ENCODE data around the gene CRIP3. TPM values are rescaled to one million over a fixed set of nuclear protein-coding genes. Genes with fewer than 3 reads are reported as not detected.
"Not testable (repeated sequence)": the region's sequence is repeated elsewhere in the genome, so short reads cannot be mapped to it uniquely, and the experiment has no call there.

CRIP3 gene
- total RNA-seq, 1 experiment from 2014 or later = 44.7 TPM

- H3K9me3 Mint-ChIP-seq = no peaks in the 10 kb centered on the region
- no peaks in the 10 kb centered on the region for H3K27me3 Mint-ChIP-seq (ENCODE audit: low read depth)
- ChIA-PET POLR2A (no interaction called here), CTCF (interaction anchor here (2.3 kb wide), 1 partner anchor 31 kb away, joined by 6 read pairs; no protein-coding TSS in a partner anchor)
- H3K27ac Mint-ChIP-seq = no peak overlapping the region
- DNase-seq (ENCODE audit: low spot score) (no peak), ATAC-seq (no peak)
- peaks cover 22% of the 10 kb centered on the region for H3K4me1 Mint-ChIP-seq
- TF ChIP-seq FOXJ3 (CRISPR knock-in tag; IDR thresholded peaks at IDR 0.05; ENCODE audit: borderline replicate concordance) (no peak), IRF2 (CRISPR knock-in tag; IDR thresholded peaks at IDR 0.05; ENCODE audit: borderline replicate concordance, low read depth) (no peak), ZNF317 (CRISPR knock-in tag; IDR thresholded peaks at IDR 0.05; ENCODE audit: borderline replicate concordance, low read depth) (no peak), PRDM15 (CRISPR knock-in tag; IDR thresholded peaks at IDR 0.05) (no peak)
- peaks cover 5% of the 10 kb centered on the region for H3K36me3 Mint-ChIP-seq
- no peak overlapping the region for H3K4me3 Mint-ChIP-seq
Observed at GRCh38 chr6:43303751-43304331, 4.8 kb downstream of the CRIP3 start.

GRCh38 chr6:43303006-43303405 is 5.6 kb downstream of the CRIP3 start:
- peaks cover 22% of the 10 kb centered on the region for H3K4me1 Mint-ChIP-seq
- CTCF ChIA-PET = interaction anchor here (1.0 to 2.3 kb wide), 3 partner anchors 16 to 124 kb away, joined by 3 to 6 read pairs (median 4); partner anchors contain the start of gene ABCC10
- not testable (repeated sequence) for H3K27me3 Mint-ChIP-seq (ENCODE audit: low read depth)

GRCh38 chr6:43302126-43302525 is 6.5 kb downstream of the CRIP3 start:
- Mint-ChIP-seq H3K27ac (no peak overlapping the region), H3K4me1 (peaks cover 18% of the 10 kb centered on the region), H3K27me3 (ENCODE audit: low read depth) (no peaks in the 10 kb centered on the region), H3K4me3 (no peak overlapping the region), H3K9me3 (no peaks in the 10 kb centered on the region), H3K36me3 (peaks cover 5% of the 10 kb centered on the region)
- ChIA-PET POLR2A (no interaction called here), CTCF (interaction anchor here (1.0 to 1.2 kb wide), 2 partner anchors 15 to 125 kb away, joined by 3 to 4 read pairs; partner anchors contain the start of gene ABCC10)
- ATAC-seq (no peak), DNase-seq (ENCODE audit: low spot score) (no peak)
- no peak for TF ChIP-seq MLX (CRISPR knock-in tag; IDR thresholded peaks at IDR 0.05)
- TF ChIP-seq ATF6 (CRISPR knock-in tag; IDR thresholded peaks at IDR 0.05) = no peak
- TF ChIP-seq SMAD3 (CRISPR knock-in tag; IDR thresholded peaks at IDR 0.05; ENCODE audit: borderline replicate concordance) = no peak
- no peak for TF ChIP-seq RELA (CRISPR knock-in tag; IDR thresholded peaks at IDR 0.05; ENCODE audit: borderline replicate concordance)
- no peak for TF ChIP-seq FOXP4 (CRISPR knock-in tag; IDR thresholded peaks at IDR 0.05)
- TF ChIP-seq GABPB1 (CRISPR knock-in tag; IDR thresholded peaks at IDR 0.05) = no peak
- no peak for TF ChIP-seq ZNF317 (CRISPR knock-in tag; IDR thresholded peaks at IDR 0.05; ENCODE audit: borderline replicate concordance, low read depth)
- no peak for TF ChIP-seq ATF2 (CRISPR knock-in tag; IDR thresholded peaks at IDR 0.05; ENCODE audit: borderline replicate concordance, low read depth)
- TF ChIP-seq NR1H2 (CRISPR knock-in tag; IDR thresholded peaks at IDR 0.05) = no peak
- TF ChIP-seq NR3C1 (CRISPR knock-in tag; conservative IDR thresholded peaks at IDR 0.05; ENCODE audit: low read depth) = no peak
- TF ChIP-seq FOXP1 (CRISPR knock-in tag; IDR thresholded peaks at IDR 0.05; ENCODE audit: borderline replicate concordance) = no peak
- TF ChIP-seq JAZF1 (CRISPR knock-in tag; IDR thresholded peaks at IDR 0.05) = no peak
- TF ChIP-seq CREM (CRISPR knock-in tag; IDR thresholded peaks at IDR 0.05) = no peak
- no peak for TF ChIP-seq ATF1 (CRISPR knock-in tag; IDR thresholded peaks at IDR 0.05)
- TF ChIP-seq AR (CRISPR knock-in tag; IDR thresholded peaks at IDR 0.05) = no peak

More at GRCh38 chr6:43303006-43303405, 5.6 kb downstream of the CRIP3 start:
- DNase-seq (ENCODE audit: low spot score); H3K36me3 Mint-ChIP-seq; H3K9me3 Mint-ChIP-seq; ATAC-seq; POLR2A ChIA-PET; H3K27ac Mint-ChIP-seq; H3K4me3 Mint-ChIP-seq: not testable (repeated sequence)

Data from WTC11 (cell line).